Measurements from ENCODE around the gene PRODH2. TPM values are rescaled to one million over a fixed set of nuclear protein-coding genes. Genes with fewer than 3 reads are reported as not detected.

PRODH2 gene
- total RNA-seq, 1 experiment from 2014 or later: 0.44 TPM

DNA sequence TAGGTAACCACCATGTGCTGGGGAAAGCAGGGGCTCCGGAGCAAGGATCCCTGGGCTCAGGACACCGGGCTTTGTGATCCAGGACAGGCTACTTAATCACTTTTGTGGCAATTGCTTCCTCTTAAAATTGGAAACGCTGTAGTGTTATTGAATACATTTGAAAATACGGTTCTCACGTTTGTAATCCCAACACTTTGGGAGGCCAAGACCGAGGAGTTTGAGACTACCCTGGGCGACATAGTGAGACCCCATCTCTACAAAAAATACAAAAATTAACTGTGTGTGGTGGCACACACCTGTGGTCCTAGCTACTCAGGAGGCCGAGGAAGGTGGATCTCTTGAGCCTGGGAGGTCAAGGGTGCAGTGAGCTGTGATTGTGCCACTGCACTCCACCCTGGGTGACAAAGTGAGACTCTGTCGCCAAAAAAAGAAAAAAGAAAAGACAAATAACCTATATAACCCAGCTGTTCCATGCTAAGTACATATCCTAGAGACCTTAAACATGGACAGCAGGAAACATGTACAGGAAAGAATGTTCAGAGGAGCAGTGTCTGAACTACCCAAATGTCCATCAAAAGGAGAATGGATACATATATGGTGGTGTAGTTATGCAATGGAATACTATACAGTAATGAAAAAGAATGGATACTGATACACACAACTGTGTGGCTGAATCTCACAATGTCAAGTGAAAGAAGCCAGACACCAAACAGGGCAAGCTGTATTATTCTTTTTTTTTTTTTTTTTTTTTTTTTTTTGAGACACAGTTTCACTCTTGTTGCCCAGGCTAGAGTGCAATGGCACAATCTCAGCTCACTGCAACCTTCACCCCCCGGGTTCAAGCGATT lies 622 bp upstream of the PRODH2 start:
- ChIA-PET RAD21 (ENCODE audit: low non-redundant PET in 1 of 2, low total read pairs in 2 of 2, uncharacterized antibody in 2 of 2, unreplicated experiment in 2 of 2) (no interaction called here), CTCF (no interaction called here), POLR2A (no interaction called here)
- Histone ChIP-seq H3K9me3 (ENCODE audit: control insufficient read depth in 1 of 2, insufficient read depth in 1 of 2, low read depth in 1 of 2, low read length in 2 of 2) (no peaks in the 10 kb centered on the region), H3K9ac (ENCODE audit: low read length) (no peak overlapping the region), H3K4me2 (ENCODE audit: low read length) (no peak overlapping the region), H3K27me3 (ENCODE audit: insufficient read depth, low read length) (no peaks in the 10 kb centered on the region), H2AFZ (ENCODE audit: low read depth, low read length, poor library complexity, severe bottlenecking) (no peak overlapping the region), H3K27ac (ENCODE audit: low read depth, low read length) (no peak overlapping the region), H3K4me3 (replicated peaks in 1 of 2; ENCODE audit: low read depth in 1 of 2, low read length in 2 of 2) (no peak overlapping the region), H3K4me1 (ENCODE audit: control insufficient read depth in 1 of 2, insufficient read depth in 2 of 2, low read length in 2 of 2) (no peaks in the 10 kb centered on the region), H3K36me3 (ENCODE audit: control insufficient read depth in 1 of 2, insufficient read depth in 2 of 2, low read length in 2 of 2) (no peaks in the 10 kb centered on the region), H3K9me2 (ENCODE audit: insufficient read depth) (no peaks in the 10 kb centered on the region), H4K20me1 (ENCODE audit: insufficient read depth) (no peaks in the 10 kb centered on the region), H3K79me2 (ENCODE audit: insufficient read depth, low read length) (no peaks in the 10 kb centered on the region)
- TF ChIP-seq ZFX (IDR thresholded peaks at IDR 0.05) (no peak), FOSL1 (IDR thresholded peaks at IDR 0.05; ENCODE audit: low read depth) (no peak), SP1 (IDR thresholded peaks at IDR 0.05; ENCODE audit: low read depth) (no peak), EZH2phosphoT487 (IDR thresholded peaks at IDR 0.05; ENCODE audit: borderline replicate concordance) (no peak)
- TF ChIP-seq, protein P1, sequence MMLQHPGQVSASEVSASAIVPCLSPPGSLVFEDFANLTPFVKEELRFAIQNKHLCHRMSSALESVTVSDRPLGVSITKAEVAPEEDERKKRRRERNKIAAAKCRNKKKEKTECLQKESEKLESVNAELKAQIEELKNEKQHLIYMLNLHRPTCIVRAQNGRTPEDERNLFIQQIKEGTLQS (IDR thresholded peaks at IDR 0.05): no peak
- TF ChIP-seq, protein P2, sequence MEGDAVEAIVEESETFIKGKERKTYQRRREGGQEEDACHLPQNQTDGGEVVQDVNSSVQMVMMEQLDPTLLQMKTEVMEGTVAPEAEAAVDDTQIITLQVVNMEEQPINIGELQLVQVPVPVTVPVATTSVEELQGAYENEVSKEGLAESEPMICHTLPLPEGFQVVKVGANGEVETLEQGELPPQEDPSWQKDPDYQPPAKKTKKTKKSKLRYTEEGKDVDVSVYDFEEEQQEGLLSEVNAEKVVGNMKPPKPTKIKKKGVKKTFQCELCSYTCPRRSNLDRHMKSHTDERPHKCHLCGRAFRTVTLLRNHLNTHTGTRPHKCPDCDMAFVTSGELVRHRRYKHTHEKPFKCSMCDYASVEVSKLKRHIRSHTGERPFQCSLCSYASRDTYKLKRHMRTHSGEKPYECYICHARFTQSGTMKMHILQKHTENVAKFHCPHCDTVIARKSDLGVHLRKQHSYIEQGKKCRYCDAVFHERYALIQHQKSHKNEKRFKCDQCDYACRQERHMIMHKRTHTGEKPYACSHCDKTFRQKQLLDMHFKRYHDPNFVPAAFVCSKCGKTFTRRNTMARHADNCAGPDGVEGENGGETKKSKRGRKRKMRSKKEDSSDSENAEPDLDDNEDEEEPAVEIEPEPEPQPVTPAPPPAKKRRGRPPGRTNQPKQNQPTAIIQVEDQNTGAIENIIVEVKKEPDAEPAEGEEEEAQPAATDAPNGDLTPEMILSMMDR (IDR thresholded peaks at IDR 0.05 in 2 of 3, conservative IDR thresholded peaks at IDR 0.05 in 1 of 3; ENCODE audit: borderline replicate concordance in 1 of 3, insufficient read depth in 1 of 3, low read depth in 2 of 3, low read length in 2 of 3): no peak
- TF ChIP-seq, protein P3, sequence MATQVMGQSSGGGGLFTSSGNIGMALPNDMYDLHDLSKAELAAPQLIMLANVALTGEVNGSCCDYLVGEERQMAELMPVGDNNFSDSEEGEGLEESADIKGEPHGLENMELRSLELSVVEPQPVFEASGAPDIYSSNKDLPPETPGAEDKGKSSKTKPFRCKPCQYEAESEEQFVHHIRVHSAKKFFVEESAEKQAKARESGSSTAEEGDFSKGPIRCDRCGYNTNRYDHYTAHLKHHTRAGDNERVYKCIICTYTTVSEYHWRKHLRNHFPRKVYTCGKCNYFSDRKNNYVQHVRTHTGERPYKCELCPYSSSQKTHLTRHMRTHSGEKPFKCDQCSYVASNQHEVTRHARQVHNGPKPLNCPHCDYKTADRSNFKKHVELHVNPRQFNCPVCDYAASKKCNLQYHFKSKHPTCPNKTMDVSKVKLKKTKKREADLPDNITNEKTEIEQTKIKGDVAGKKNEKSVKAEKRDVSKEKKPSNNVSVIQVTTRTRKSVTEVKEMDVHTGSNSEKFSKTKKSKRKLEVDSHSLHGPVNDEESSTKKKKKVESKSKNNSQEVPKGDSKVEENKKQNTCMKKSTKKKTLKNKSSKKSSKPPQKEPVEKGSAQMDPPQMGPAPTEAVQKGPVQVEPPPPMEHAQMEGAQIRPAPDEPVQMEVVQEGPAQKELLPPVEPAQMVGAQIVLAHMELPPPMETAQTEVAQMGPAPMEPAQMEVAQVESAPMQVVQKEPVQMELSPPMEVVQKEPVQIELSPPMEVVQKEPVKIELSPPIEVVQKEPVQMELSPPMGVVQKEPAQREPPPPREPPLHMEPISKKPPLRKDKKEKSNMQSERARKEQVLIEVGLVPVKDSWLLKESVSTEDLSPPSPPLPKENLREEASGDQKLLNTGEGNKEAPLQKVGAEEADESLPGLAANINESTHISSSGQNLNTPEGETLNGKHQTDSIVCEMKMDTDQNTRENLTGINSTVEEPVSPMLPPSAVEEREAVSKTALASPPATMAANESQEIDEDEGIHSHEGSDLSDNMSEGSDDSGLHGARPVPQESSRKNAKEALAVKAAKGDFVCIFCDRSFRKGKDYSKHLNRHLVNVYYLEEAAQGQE (IDR thresholded peaks at IDR 0.05; ENCODE audit: low read depth): no peak
- TF ChIP-seq, protein P4, sequence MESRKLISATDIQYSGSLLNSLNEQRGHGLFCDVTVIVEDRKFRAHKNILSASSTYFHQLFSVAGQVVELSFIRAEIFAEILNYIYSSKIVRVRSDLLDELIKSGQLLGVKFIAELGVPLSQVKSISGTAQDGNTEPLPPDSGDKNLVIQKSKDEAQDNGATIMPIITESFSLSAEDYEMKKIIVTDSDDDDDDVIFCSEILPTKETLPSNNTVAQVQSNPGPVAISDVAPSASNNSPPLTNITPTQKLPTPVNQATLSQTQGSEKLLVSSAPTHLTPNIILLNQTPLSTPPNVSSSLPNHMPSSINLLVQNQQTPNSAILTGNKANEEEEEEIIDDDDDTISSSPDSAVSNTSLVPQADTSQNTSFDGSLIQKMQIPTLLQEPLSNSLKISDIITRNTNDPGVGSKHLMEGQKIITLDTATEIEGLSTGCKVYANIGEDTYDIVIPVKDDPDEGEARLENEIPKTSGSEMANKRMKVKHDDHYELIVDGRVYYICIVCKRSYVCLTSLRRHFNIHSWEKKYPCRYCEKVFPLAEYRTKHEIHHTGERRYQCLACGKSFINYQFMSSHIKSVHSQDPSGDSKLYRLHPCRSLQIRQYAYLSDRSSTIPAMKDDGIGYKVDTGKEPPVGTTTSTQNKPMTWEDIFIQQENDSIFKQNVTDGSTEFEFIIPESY (IDR thresholded peaks at IDR 0.05; ENCODE audit: extremely low read depth, insufficient replicate concordance, low read length): no peak
- no TSS peak for BruUV-seq (replicated peaks)
- ATAC-seq: no peak
- intact Hi-C loops (cut with micrococcal nuclease): no loop called here
- DNase-seq (ENCODE audit: low read depth, low spot score): no peak
